ENCODE measurements around the gene ATP5IF1.

DNA sequence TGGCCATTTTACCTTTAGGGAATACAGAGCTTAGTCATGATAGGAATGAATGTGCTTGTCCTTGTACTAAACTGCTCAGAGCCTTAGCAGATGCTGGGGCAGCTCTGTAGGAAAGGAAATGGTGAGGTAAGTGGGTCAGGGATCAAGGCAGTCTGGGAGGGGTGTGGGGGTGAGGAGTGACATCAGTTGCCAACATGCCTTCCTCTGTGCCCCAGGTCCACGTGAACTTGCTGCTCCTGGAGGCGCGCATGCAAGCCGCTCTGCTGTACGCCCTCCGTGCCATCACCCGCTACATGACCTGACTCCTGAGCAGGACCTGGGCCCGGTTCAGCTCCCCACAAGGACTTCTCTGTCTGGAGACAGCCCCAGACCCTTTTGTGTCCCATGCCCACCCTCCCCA, 44.6 kb downstream of the ATP5IF1 start:
- TF ChIP-seq, protein P1, sequence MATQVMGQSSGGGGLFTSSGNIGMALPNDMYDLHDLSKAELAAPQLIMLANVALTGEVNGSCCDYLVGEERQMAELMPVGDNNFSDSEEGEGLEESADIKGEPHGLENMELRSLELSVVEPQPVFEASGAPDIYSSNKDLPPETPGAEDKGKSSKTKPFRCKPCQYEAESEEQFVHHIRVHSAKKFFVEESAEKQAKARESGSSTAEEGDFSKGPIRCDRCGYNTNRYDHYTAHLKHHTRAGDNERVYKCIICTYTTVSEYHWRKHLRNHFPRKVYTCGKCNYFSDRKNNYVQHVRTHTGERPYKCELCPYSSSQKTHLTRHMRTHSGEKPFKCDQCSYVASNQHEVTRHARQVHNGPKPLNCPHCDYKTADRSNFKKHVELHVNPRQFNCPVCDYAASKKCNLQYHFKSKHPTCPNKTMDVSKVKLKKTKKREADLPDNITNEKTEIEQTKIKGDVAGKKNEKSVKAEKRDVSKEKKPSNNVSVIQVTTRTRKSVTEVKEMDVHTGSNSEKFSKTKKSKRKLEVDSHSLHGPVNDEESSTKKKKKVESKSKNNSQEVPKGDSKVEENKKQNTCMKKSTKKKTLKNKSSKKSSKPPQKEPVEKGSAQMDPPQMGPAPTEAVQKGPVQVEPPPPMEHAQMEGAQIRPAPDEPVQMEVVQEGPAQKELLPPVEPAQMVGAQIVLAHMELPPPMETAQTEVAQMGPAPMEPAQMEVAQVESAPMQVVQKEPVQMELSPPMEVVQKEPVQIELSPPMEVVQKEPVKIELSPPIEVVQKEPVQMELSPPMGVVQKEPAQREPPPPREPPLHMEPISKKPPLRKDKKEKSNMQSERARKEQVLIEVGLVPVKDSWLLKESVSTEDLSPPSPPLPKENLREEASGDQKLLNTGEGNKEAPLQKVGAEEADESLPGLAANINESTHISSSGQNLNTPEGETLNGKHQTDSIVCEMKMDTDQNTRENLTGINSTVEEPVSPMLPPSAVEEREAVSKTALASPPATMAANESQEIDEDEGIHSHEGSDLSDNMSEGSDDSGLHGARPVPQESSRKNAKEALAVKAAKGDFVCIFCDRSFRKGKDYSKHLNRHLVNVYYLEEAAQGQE (IDR thresholded peaks at IDR 0.05; ENCODE audit: insufficient read depth in 1 of 2, low read depth in 2 of 2, low read length in 2 of 2) = no peak
- TF ChIP-seq POLR2AphosphoS5 (IDR thresholded peaks at IDR 0.05; ENCODE audit: low read depth, low read length) (no peak), TAF1 (IDR thresholded peaks at IDR 0.05; ENCODE audit: borderline replicate concordance, insufficient read depth, low read length) (no peak), FOXP2 (optimal IDR thresholded peaks at IDR 0.05; ENCODE audit: borderline replicate concordance, extremely low read depth, extremely low read length, insufficient read depth) (no peak), SIN3A (IDR thresholded peaks at IDR 0.05; ENCODE audit: borderline replicate concordance, insufficient read depth, low read length) (no peak)
